Neural crest cell (in vitro differentiated cells): ENCODE data around the gene KCNJ3. TPM values are rescaled to one million over a fixed set of nuclear protein-coding genes. Genes with fewer than 3 reads are reported as not detected.
"Not testable (repeated sequence)": the region's sequence is repeated elsewhere in the genome, so short reads cannot be mapped to it uniquely, and the experiment has no call there.

Source experiments
- DNase-seq: peaks from one replicate; pipeline ENCODE4 v3.0.0; 2021; ENCODE audit warnings: low read depth, mixed read lengths, low spot score
- H3K27ac Mint-ChIP-seq: one replicate; pipeline ENCODE4 v1.8.0; 2021; ENCODE audit warnings: mild to moderate bottlenecking, mixed read lengths; ENCODE audit not compliant: unreplicated experiment
- H3K27me3 Mint-ChIP-seq: 2 replicates; pipeline ENCODE4 v1.8.0; 2021; ENCODE audit warnings: low read depth, mild to moderate bottlenecking, mixed read lengths
- H3K36me3 Mint-ChIP-seq: 2 replicates; pipeline ENCODE4 v1.8.0; 2021; ENCODE audit warnings: low read depth, mild to moderate bottlenecking, mixed read lengths
- H3K4me1 Mint-ChIP-seq: 2 replicates; pipeline ENCODE4 v1.8.0; 2021; ENCODE audit warnings: mixed read lengths
- H3K4me3 Mint-ChIP-seq: one replicate; pipeline ENCODE4 v1.8.0; 2021; ENCODE audit warnings: mild to moderate bottlenecking, mixed read lengths
- H3K9me3 Mint-ChIP-seq: 2 replicates; pipeline ENCODE4 v1.8.0; 2021; ENCODE audit warnings: mixed read lengths
- CTCF ChIP-seq: fragments of 200-600 bp; sonication (generic); conservative IDR thresholded peaks from 2 replicates; pipeline ENCODE4 v1.5.0; 2021; ENCODE audit warnings: antibody characterized with exemption, mild to moderate bottlenecking
- total RNA-seq: library from RNA; stranded (reverse); gene quantifications from 2 replicates; pipeline ENCODE4 v1.2.1, GENCODE V29; 2021

KCNJ3 gene
- total RNA-seq, 1 donor from 2014 or later = 0.05 TPM

- DNase-seq = no peak
- no peaks in the 10 kb centered on the region for H3K36me3 Mint-ChIP-seq
- H3K27ac Mint-ChIP-seq = no peak overlapping the region
- no peaks in the 10 kb centered on the region for H3K4me1 Mint-ChIP-seq
- H3K27me3 Mint-ChIP-seq = no peaks in the 10 kb centered on the region
- H3K4me3 Mint-ChIP-seq = no peak overlapping the region
- H3K9me3 Mint-ChIP-seq = no peaks in the 10 kb centered on the region
- TF ChIP-seq CTCF = no peak
These were observed 152.0 kb downstream of the KCNJ3 start for GRCh38 chr2:154850532-154850931.

GRCh38 chr2:154855138-154855537 is 156.6 kb downstream of the KCNJ3 start:
- no peak overlapping the region for H3K27ac Mint-ChIP-seq
- no peaks in the 10 kb centered on the region for H3K9me3 Mint-ChIP-seq
- no peak overlapping the region for H3K4me3 Mint-ChIP-seq
- no peak for DNase-seq
- H3K4me1 Mint-ChIP-seq = no peaks in the 10 kb centered on the region
- no peak for TF ChIP-seq CTCF
- H3K36me3 Mint-ChIP-seq = no peaks in the 10 kb centered on the region
- H3K27me3 Mint-ChIP-seq = no peaks in the 10 kb centered on the region

- DNase-seq, H3K4me1 Mint-ChIP-seq, H3K27me3 Mint-ChIP-seq, H3K27ac Mint-ChIP-seq, H3K36me3 Mint-ChIP-seq, H3K4me3 Mint-ChIP-seq, H3K9me3 Mint-ChIP-seq: not testable (repeated sequence)
These were observed 168.7 kb downstream of the KCNJ3 start for GRCh38 chr2:154867151-154867550.

- Mint-ChIP-seq H3K27me3 (no peaks in the 10 kb centered on the region), H3K4me1 (no peaks in the 10 kb centered on the region), H3K9me3 (no peaks in the 10 kb centered on the region), H3K27ac (no peak overlapping the region), H3K4me3 (no peak overlapping the region), H3K36me3 (no peaks in the 10 kb centered on the region)
- no peak for TF ChIP-seq CTCF
- no peak for DNase-seq
These were observed 177.5 kb downstream of the KCNJ3 start for GRCh38 chr2:154875999-154876398.

GRCh38 chr2:154882725-154883124 is 184.2 kb downstream of the KCNJ3 start:
- Mint-ChIP-seq H3K4me1 (no peaks in the 10 kb centered on the region), H3K27ac (no peak overlapping the region), H3K36me3 (no peaks in the 10 kb centered on the region), H3K27me3 (no peaks in the 10 kb centered on the region), H3K9me3 (peaks cover 7% of the 10 kb centered on the region), H3K4me3 (no peak overlapping the region)
- TF ChIP-seq CTCF = no peak
- DNase-seq = no peak

- Mint-ChIP-seq H3K36me3 (no peaks in the 10 kb centered on the region), H3K9me3 (peaks cover 10% of the 10 kb centered on the region), H3K4me1 (no peaks in the 10 kb centered on the region), H3K27ac (peak overlapping the region; percentile 16), H3K27me3 (no peaks in the 10 kb centered on the region), H3K4me3 (no peak overlapping the region)
- no peak for TF ChIP-seq CTCF
- no peak for DNase-seq
These were observed 187.8 kb downstream of the KCNJ3 start for GRCh38 chr2:154886316-154886715.
